Measurements from ENCODE around the gene NRXN3.
"Not testable (repeated sequence)": the region's sequence is repeated elsewhere in the genome, so short reads cannot be mapped to it uniquely, and the experiment has no call there.

The NRXN3 gene

GRCh38 chr14:78486621-78487020 lies 316.4 kb downstream of the NRXN3 start:
- TF ChIP-seq, protein P1, sequence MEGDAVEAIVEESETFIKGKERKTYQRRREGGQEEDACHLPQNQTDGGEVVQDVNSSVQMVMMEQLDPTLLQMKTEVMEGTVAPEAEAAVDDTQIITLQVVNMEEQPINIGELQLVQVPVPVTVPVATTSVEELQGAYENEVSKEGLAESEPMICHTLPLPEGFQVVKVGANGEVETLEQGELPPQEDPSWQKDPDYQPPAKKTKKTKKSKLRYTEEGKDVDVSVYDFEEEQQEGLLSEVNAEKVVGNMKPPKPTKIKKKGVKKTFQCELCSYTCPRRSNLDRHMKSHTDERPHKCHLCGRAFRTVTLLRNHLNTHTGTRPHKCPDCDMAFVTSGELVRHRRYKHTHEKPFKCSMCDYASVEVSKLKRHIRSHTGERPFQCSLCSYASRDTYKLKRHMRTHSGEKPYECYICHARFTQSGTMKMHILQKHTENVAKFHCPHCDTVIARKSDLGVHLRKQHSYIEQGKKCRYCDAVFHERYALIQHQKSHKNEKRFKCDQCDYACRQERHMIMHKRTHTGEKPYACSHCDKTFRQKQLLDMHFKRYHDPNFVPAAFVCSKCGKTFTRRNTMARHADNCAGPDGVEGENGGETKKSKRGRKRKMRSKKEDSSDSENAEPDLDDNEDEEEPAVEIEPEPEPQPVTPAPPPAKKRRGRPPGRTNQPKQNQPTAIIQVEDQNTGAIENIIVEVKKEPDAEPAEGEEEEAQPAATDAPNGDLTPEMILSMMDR (IDR thresholded peaks at IDR 0.05; ENCODE audit: borderline replicate concordance, insufficient read depth, low read depth, low read length), result no peak
- H3K4me3 ChIP-seq (ENCODE audit: low read depth, low read length), result no peak overlapping the region

DNA sequence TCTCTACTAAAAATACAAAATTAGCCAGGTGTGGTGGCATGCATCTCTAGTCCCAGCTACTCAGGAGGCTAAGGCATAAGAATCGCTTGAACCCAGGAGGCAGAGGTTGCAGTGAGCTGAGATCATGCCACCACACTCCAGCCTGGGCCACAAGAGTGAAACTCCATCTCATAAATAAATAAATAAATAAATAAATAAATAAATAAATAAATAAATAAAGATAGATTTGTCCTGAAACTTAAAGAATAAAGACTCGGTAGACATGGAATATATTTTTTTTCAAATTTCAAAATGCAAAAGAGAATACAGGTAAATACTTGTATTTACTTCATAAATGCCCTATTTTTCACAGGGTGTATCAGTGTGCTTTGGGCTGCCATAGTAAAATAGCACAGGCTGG lies 317.4 kb downstream of the NRXN3 start:
- not testable (repeated sequence) for H3K4me3 ChIP-seq (ENCODE audit: low read depth, low read length)

- TF ChIP-seq, protein P1 (IDR thresholded peaks at IDR 0.05; ENCODE audit: borderline replicate concordance, insufficient read depth, low read depth, low read length), result no peak
- no peak overlapping the region for H3K4me3 ChIP-seq (ENCODE audit: low read depth, low read length)
Observed at GRCh38 chr14:78488938-78489337, 318.8 kb downstream of the NRXN3 start.

- no peak overlapping the region for H3K4me3 ChIP-seq (ENCODE audit: low read depth, low read length)
- TF ChIP-seq, protein P1 (IDR thresholded peaks at IDR 0.05; ENCODE audit: borderline replicate concordance, insufficient read depth, low read depth, low read length), result no peak
Observed at GRCh38 chr14:78491048-78491447, 320.9 kb downstream of the NRXN3 start.

DNA sequence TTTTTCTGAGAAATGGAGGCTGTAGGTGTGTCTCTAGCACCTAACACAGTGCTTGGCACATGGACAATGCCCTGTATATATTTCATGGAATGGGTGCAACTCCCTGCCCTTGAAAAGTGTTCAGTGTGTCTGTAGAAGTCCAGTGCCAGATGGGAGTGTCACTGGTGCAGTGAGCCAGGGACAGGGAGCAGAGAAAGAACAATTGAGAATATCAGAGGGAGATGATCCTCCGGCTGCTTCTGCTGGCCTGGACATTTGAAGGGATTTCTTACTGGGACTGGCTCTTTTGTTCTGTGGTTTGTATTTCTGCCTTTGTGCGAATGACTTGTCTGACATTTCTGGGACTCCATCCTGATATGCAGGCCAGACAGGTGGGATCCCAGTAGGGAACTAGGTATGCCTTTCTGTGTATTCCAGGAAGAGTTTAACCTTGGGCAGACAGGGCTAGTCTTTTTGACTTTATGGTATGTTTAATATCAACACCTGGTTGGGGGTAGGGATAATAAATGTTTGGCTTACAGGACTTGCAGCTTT lies 328.0 kb downstream of the NRXN3 start:
- TF ChIP-seq, protein P1 (IDR thresholded peaks at IDR 0.05; ENCODE audit: borderline replicate concordance, insufficient read depth, low read depth, low read length), result no peak
- H3K4me3 ChIP-seq (ENCODE audit: low read depth, low read length), result no peak overlapping the region

DNA sequence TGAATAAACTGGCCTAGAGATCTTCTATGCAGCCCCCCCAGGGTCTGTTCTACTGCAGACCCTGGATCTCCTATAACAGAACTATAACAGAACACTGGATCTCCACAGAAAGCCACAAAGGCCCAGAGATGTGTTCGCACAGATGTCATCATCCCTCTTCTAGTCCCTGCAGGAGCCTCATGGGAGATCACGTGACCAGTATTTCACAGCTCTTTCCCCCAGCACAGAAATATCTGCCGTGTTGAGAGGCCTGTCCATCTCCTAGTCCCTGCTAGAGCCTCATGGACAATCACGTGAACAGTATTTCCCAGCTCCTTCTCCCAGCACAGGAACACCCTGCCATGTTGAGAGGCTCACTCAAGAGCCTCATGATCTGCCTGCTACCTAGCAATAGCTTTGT lies 331.7 kb downstream of the NRXN3 start:
- H3K4me3 ChIP-seq (ENCODE audit: low read depth, low read length), result no peak overlapping the region

DNA sequence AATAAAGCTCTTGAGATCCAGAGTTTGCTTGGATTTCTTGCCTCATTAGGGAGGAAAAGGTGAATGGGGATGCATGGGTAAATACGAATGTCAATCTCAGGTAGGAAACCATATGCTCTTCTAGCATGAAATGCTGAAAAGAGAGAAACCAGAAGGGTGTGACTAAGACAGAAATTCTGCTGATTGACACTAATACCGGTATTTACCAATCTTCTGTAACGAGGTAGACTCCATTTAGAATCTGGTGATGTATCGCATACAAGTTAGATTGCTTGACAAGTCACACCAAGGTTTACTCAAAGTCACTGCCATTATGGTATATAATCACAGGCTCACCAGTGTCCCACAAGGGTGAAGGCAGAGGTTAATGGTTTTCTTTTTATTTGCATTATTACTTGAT lies 337.9 kb downstream of the NRXN3 start:
- TF ChIP-seq, protein P1 (IDR thresholded peaks at IDR 0.05; ENCODE audit: borderline replicate concordance, insufficient read depth, low read depth, low read length), result no peak
- H3K4me3 ChIP-seq (ENCODE audit: low read depth, low read length), result no peak overlapping the region

More for the DNA sequence above, 331.7 kb downstream of the NRXN3 start:
- TF ChIP-seq, protein P1 (IDR thresholded peaks at IDR 0.05; ENCODE audit: borderline replicate concordance, insufficient read depth, low read depth, low read length), result no peak

DNA sequence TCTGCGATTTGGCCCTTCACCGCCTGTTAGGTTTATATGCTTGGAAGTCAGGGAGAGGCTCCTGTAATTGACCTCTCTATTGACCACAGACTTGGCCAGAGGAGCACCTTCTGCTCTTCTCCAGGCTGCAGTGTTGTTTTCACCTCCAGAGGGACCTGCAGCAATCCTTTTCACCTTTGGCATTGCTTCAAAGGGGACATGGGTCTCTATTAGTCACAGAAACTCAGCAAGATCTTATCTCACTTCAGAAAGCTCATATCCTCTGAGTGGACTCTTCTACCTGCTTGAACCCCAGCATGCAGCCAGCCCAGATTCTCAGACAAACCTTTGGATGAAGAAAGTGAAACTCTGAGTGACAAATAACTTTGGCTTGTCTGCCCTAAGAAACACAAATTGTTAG lies 339.3 kb downstream of the NRXN3 start:
- TF ChIP-seq, protein P1 (IDR thresholded peaks at IDR 0.05; ENCODE audit: borderline replicate concordance, insufficient read depth, low read depth, low read length), result no peak

More for the DNA sequence above, 339.3 kb downstream of the NRXN3 start:
- no peak overlapping the region for H3K4me3 ChIP-seq (ENCODE audit: low read depth, low read length)
